HCT116 (cell line): ENCODE data around the gene SNAPC4. TPM values are rescaled to one million over a fixed set of nuclear protein-coding genes. Genes with fewer than 3 reads are reported as not detected.

Experiments used
- ATAC-seq: fragments of 200-7000 bp; cut with Tn5 transposase; 2 replicates; pipeline ENCODE4 v1.9.1; 2020; ENCODE audit warnings: mild to moderate bottlenecking, moderate library complexity
- BruUV-seq: library from RNA; stranded (reverse); fragments of 400-500 nt; replicated peaks from 2 replicates; lab custom pipeline; 2021; lab: Mats Ljungman, UMichigan
- CTCF ChIA-PET: fragments of 300-600 bp; sonication (Branson Sonifier 250); formaldehyde crosslinking; loops from one replicate; lab custom pipeline; 2021; ENCODE audit warnings: antibody characterized with exemption; lab: Charles Lee
- POLR2A ChIA-PET: fragments of 300-600, 350-600 bp; sonication (Branson Sonifier 250); formaldehyde crosslinking; loops from one replicate; lab custom pipeline; 2021; ENCODE audit warnings: antibody characterized with exemption; lab: Charles Lee
- RAD21 ChIA-PET, 2 experiments: fragments of 300-600 bp; sonication (Branson Sonifier 250); formaldehyde crosslinking; loops; one replicate each; lab custom pipeline; 2023; ENCODE audit warnings: low total read pairs in 2 of 2; ENCODE audit not compliant: uncharacterized antibody in 2 of 2, unreplicated experiment in 2 of 2, low non-redundant PET in 1 of 2; lab: Charles Lee
- DNase-seq: peaks from one replicate; pipeline ENCODE4 v3.0.0-alpha.2; 2010; ENCODE audit warnings: low read depth, low spot score
- H2AFZ ChIP-seq: fragments of 200-600 bp; shearing (Covaris generic), sonication (generic); 2 replicates; pipeline ENCODE4 v1.6.1; 2017; ENCODE audit warnings: low read depth, mixed run types, mixed read lengths, antibody characterized with exemption, low read length; ENCODE audit not compliant: poor library complexity, severe bottlenecking
- H3K27ac ChIP-seq: 2 replicates; pipeline ENCODE4 v1.5.1; 2012; ENCODE audit warnings: low read depth, low read length
- H3K27me3 ChIP-seq: fragments of 200-600 bp; sonication (generic); 2 replicates; pipeline ENCODE4 v1.6.1; 2016; ENCODE audit warnings: mixed run types, low read length, mixed read lengths; ENCODE audit not compliant: insufficient read depth
- H3K36me3 ChIP-seq, 2 experiments: fragments of 200-500 bp in 1 of 2; fragments of 200-600 bp in 1 of 2; sonication (Bioruptor generic) in 1 of 2; sonication (generic) in 1 of 2; 2 replicates each; pipeline versions ENCODE4 v1.5.1 to v1.6.1; 2014 to 2016; ENCODE audit warnings: low read length in 2 of 2, inconsistent platforms in 1 of 2, mixed read lengths in 1 of 2, mixed run types in 1 of 2; ENCODE audit not compliant: insufficient read depth in 2 of 2, control insufficient read depth in 1 of 2
- H3K4me1 ChIP-seq, 2 experiments: fragments of 200-600 bp in 1 of 2; sonication (generic) in 1 of 2; 2 replicates each; pipeline versions ENCODE4 v1.5.1 to v1.6.1; 2012 to 2017; ENCODE audit warnings: low read length in 2 of 2, inconsistent platforms in 1 of 2, mild to moderate bottlenecking in 1 of 2, mixed read lengths in 1 of 2, mixed run types in 1 of 2, moderate library complexity in 1 of 2; ENCODE audit not compliant: insufficient read depth in 2 of 2, control insufficient read depth in 1 of 2
- H3K4me2 ChIP-seq: fragments of 200-600 bp; sonication (generic); 2 replicates; pipeline ENCODE4 v1.6.1; 2017; ENCODE audit warnings: mixed run types, low read length, mixed read lengths
- H3K4me3 ChIP-seq, 2 experiments: fragments of 200-600 bp in 1 of 2; sonication (generic) in 1 of 2; replicated peaks in 1 of 2; 2 replicates each; pipeline ENCODE4 v1.5.1; 2011 to 2016; ENCODE audit warnings: low read length in 2 of 2, control low read depth in 1 of 2, low read depth in 1 of 2, mild to moderate bottlenecking in 1 of 2, mixed read lengths in 1 of 2, mixed run types in 1 of 2
- H3K79me2 ChIP-seq: fragments of 200-600 bp; sonication (generic); 2 replicates; pipeline ENCODE4 v1.6.1; 2017; ENCODE audit warnings: mild to moderate bottlenecking, mixed run types, low read length, moderate library complexity, mixed read lengths; ENCODE audit not compliant: insufficient read depth
- H3K9ac ChIP-seq: fragments of 200-600 bp; sonication (generic); 2 replicates; pipeline ENCODE4 v1.6.1; 2016; ENCODE audit warnings: low read length, mixed read lengths
- H3K9me2 ChIP-seq: fragments of 200-600 bp; sonication (generic), shearing (Covaris generic); 2 replicates; pipeline ENCODE4 v1.6.1; 2017; ENCODE audit warnings: mixed run types, mild to moderate bottlenecking, moderate library complexity; ENCODE audit not compliant: insufficient read depth
- H3K9me3 ChIP-seq, 2 experiments: fragments of 200-500 bp in 1 of 2; fragments of 200-600 bp in 1 of 2; sonication (Bioruptor generic) in 1 of 2; sonication (generic) in 1 of 2; 2 replicates each; pipeline ENCODE4 v1.6.1; 2014 to 2017; ENCODE audit warnings: low read length in 2 of 2, mixed read lengths in 2 of 2, inconsistent platforms in 1 of 2, low read depth in 1 of 2, mild to moderate bottlenecking in 1 of 2, mixed run types in 1 of 2, moderate library complexity in 1 of 2; ENCODE audit not compliant: control insufficient read depth in 1 of 2, insufficient read depth in 1 of 2
- H4K20me1 ChIP-seq: fragments of 200-600 bp; sonication (generic), shearing (Covaris generic); 2 replicates; pipeline ENCODE4 v1.6.1; 2017; ENCODE audit warnings: mixed run types, mild to moderate bottlenecking, moderate library complexity; ENCODE audit not compliant: insufficient read depth
- CTCF ChIP-seq, 3 experiments: fragments of 200-600 bp in 1 of 3; sonication (generic) in 1 of 3; IDR thresholded peaks in 2 of 3; conservative IDR thresholded peaks in 1 of 3; 2 replicates each; pipeline ENCODE4 v1.5.1; 2012 to 2017; ENCODE audit warnings: low read depth in 2 of 3, low read length in 2 of 3, antibody characterized with exemption in 1 of 3, borderline replicate concordance in 1 of 3, control low read depth in 1 of 3, mild to moderate bottlenecking in 1 of 3, mixed read lengths in 1 of 3, mixed run types in 1 of 3, moderate library complexity in 1 of 3; ENCODE audit not compliant: insufficient read depth in 1 of 3
- EGR1 ChIP-seq: IDR thresholded peaks from 2 replicates; pipeline ENCODE4 v1.6.1; 2012; ENCODE audit warnings: low read depth
- JUND ChIP-seq: IDR thresholded peaks from 2 replicates; pipeline ENCODE4 v1.6.1; 2012
- POLR2A ChIP-seq: IDR thresholded peaks from 2 replicates; pipeline ENCODE4 v1.7.0; 2011; ENCODE audit warnings: borderline replicate concordance; ENCODE audit not compliant: insufficient read depth, insufficient read length; ENCODE audit errors: extremely low read depth
- POLR2AphosphoS5 ChIP-seq: IDR thresholded peaks from 2 replicates; pipeline ENCODE4 v1.6.1; 2011; ENCODE audit warnings: mild to moderate bottlenecking, low read depth, low read length, moderate library complexity
- SIN3A ChIP-seq: IDR thresholded peaks from 2 replicates; pipeline ENCODE4 v1.6.1; 2012; ENCODE audit warnings: low read depth
- YY1 ChIP-seq: IDR thresholded peaks from 2 replicates; pipeline ENCODE4 v1.6.1; 2011; ENCODE audit warnings: low read length, low read depth, moderate library complexity, mild to moderate bottlenecking; ENCODE audit not compliant: insufficient replicate concordance; ENCODE audit errors: extremely low read depth
- ZFX ChIP-seq: fragments of 450-650 bp; IDR thresholded peaks from 2 replicates; pipeline ENCODE4 v1.6.1; 2017
- ZNF274 ChIP-seq: fragments of 200-500 bp; sonication (Bioruptor generic); IDR thresholded peaks from 2 replicates; pipeline ENCODE4 v1.6.1; 2014; ENCODE audit warnings: mild to moderate bottlenecking, low read depth, low read length, inconsistent platforms
- intact Hi-C: fragments of 100-400 bp; cut with micrococcal nuclease; formaldehyde crosslinking; loops from 2 replicates; pipeline ENCODE4 v1.10.0; 2022
- total RNA-seq: library from RNA; stranded (reverse); gene quantifications from one replicate; pipeline ENCODE4 v1.2.1, GENCODE V29; 2021; ENCODE audit not compliant: unreplicated experiment

SNAPC4 gene
- total RNA-seq, 1 experiment from 2014 or later = 20.4 TPM

- ChIA-PET RAD21 (interaction anchor here (0.6 to 1.3 kb wide), 3 partner anchors 17 to 39 kb away, joined by 6 to 9 read pairs (median 6); no protein-coding TSS in a partner anchor), CTCF (interaction anchor here (0.6 to 2.4 kb wide), 17 partner anchors 8 to 330 kb away, joined by 3 to 15 read pairs (median 3); partner anchors contain the start of genes ENTR1 and PMPCA), POLR2A (interaction anchor here (0.9 to 1.7 kb wide), 3 partner anchors 9 to 38 kb away, joined by 3 to 8 read pairs (median 5); no protein-coding TSS in a partner anchor)
- Histone ChIP-seq H2AFZ (no peak within 1 kb of the TSS), H3K27me3 (no peaks in the 10 kb centered on the region), H3K9me3 (no peaks in the 10 kb centered on the region), H3K36me3 (no peaks in the 10 kb centered on the region), H3K4me2 (peak within 1 kb of the TSS; percentile 88), H3K9ac (peak within 1 kb of the TSS; percentile 91), H4K20me1 (no peaks in the 10 kb centered on the region), H3K9me2 (no peaks in the 10 kb centered on the region), H3K4me1 (peaks cover 10 to 16% of the 10 kb centered on the region in 2 experiments), H3K27ac (peak within 1 kb of the TSS; percentile 98), H3K4me3 (peak within 1 kb of the TSS; percentile 65 to 81), H3K79me2 (no peaks in the 10 kb centered on the region)
- ATAC-seq (peak; percentile 89), DNase-seq (peak; percentile 91)
- BruUV-seq = no TSS peak
- no peak for TF ChIP-seq EGR1
- TF ChIP-seq JUND = no peak
- TF ChIP-seq YY1 = peak; percentile 98
- TF ChIP-seq POLR2AphosphoS5 = peak; percentile 89
- TF ChIP-seq SIN3A = no peak
- peak; percentile 74 for TF ChIP-seq POLR2A
- TF ChIP-seq ZFX = peak; percentile 91; the same call in 1 of the 2 replicates
- peak in 2 of 3 experiments; percentile 77 to 89; a peak in 4 of 6 replicates for TF ChIP-seq CTCF (IDR thresholded peaks at IDR 0.05 in 2 of 3, conservative IDR thresholded peaks at IDR 0.05 in 1 of 3; ENCODE audit: borderline replicate concordance in 1 of 3, insufficient read depth in 1 of 3, low read depth in 2 of 3, low read length in 2 of 3)
- TF ChIP-seq ZNF274 = no peak
- intact Hi-C loops = no loop called here
Measured at GRCh38 chr9:136363106-136363948, 36.6 kb downstream of the SNAPC4 start, which contains the start of gene DNLZ. Gene DNLZ, minus strand, starts transcription at chr9:136363744. Its CDS starts 30 bp downstream, at chr9:136363714.
